ENCODE results near the gene TTLL11. TPM values are rescaled to one million over a fixed set of nuclear protein-coding genes. Genes with fewer than 3 reads are reported as not detected.

The TTLL11 gene
- polyA plus RNA-seq, 3 donors from 2014 or later = 3.1 to 8.3 (median 5.6) TPM

- no peak for DNase-seq
- H3K27ac Mint-ChIP-seq = no peak overlapping the region
- peaks cover 0 to 9% (median 4%) of the 10 kb centered on the region in 3 donors for H3K27me3 Mint-ChIP-seq (ENCODE audit: low read depth in 3 of 3)
- peaks cover 0 to 5% (median 0%) of the 10 kb centered on the region in 3 donors for H3K36me3 Mint-ChIP-seq
- H3K4me3 Mint-ChIP-seq = peak overlapping the region in 3 of 5 donors; percentile 86 to 94 (median 91)
- peaks cover 41 to 58% of the 10 kb centered on the region in 2 donors for H3K4me1 Mint-ChIP-seq
- H3K9me3 Mint-ChIP-seq = no peaks in the 10 kb centered on the region
These were observed 2.1 kb downstream of the TTLL11 start for GRCh38 chr9:122090981-122091380.

- peaks cover 0 to 5% (median 0%) of the 10 kb centered on the region in 3 donors for H3K36me3 Mint-ChIP-seq
- H3K27me3 Mint-ChIP-seq (ENCODE audit: low read depth in 3 of 3) = peaks cover 0 to 9% (median 4%) of the 10 kb centered on the region in 3 donors
- DNase-seq = no peak
- H3K27ac Mint-ChIP-seq = no peak overlapping the region
- peaks cover 39 to 56% of the 10 kb centered on the region in 2 donors for H3K4me1 Mint-ChIP-seq
- H3K4me3 Mint-ChIP-seq = peak overlapping the region in 3 of 5 donors; percentile 12 to 18 (median 14)
- H3K9me3 Mint-ChIP-seq = no peaks in the 10 kb centered on the region
These were observed 2.7 kb downstream of the TTLL11 start for GRCh38 chr9:122090287-122090883.

- H3K4me3 Mint-ChIP-seq = no peak overlapping the region
- H3K27ac Mint-ChIP-seq = no peak overlapping the region
- no peak for DNase-seq
- H3K4me1 Mint-ChIP-seq = peaks cover 29 to 43% of the 10 kb centered on the region in 2 donors
- peaks cover 0 to 5% (median 0%) of the 10 kb centered on the region in 3 donors for H3K36me3 Mint-ChIP-seq
- peaks cover 0 to 9% (median 3%) of the 10 kb centered on the region in 3 donors for H3K27me3 Mint-ChIP-seq (ENCODE audit: low read depth in 3 of 3)
- no peaks in the 10 kb centered on the region for H3K9me3 Mint-ChIP-seq
These were observed 4.0 kb downstream of the TTLL11 start for GRCh38 chr9:122088880-122089706.

- no peaks in the 10 kb centered on the region for H3K9me3 Mint-ChIP-seq
- no peak overlapping the region for H3K27ac Mint-ChIP-seq
- H3K4me1 Mint-ChIP-seq = peaks cover 21 to 34% of the 10 kb centered on the region in 2 donors
- peaks cover 0 to 7% (median 0%) of the 10 kb centered on the region in 3 donors for H3K27me3 Mint-ChIP-seq (ENCODE audit: low read depth in 3 of 3)
- no peak overlapping the region for H3K4me3 Mint-ChIP-seq
- no peak for DNase-seq
- peaks cover 0 to 5% (median 0%) of the 10 kb centered on the region in 3 donors for H3K36me3 Mint-ChIP-seq
These were observed 5.5 kb downstream of the TTLL11 start for GRCh38 chr9:122087406-122088200.

- no peak for DNase-seq
- Mint-ChIP-seq H3K9me3 (no peaks in the 10 kb centered on the region), H3K4me3 (no peak overlapping the region), H3K36me3 (peaks cover 0 to 5% (median 0%) of the 10 kb centered on the region in 3 donors), H3K27me3 (ENCODE audit: low read depth in 3 of 3) (peaks cover 0 to 3% (median 0%) of the 10 kb centered on the region in 3 donors), H3K27ac (no peak overlapping the region), H3K4me1 (peaks cover 16 to 27% of the 10 kb centered on the region in 2 donors)
These were observed 6.2 kb downstream of the TTLL11 start for GRCh38 chr9:122086873-122087272.

- H3K4me1 Mint-ChIP-seq = peaks cover 2 to 11% of the 10 kb centered on the region in 2 donors
- no peak for DNase-seq
- no peak overlapping the region for H3K27ac Mint-ChIP-seq
- no peaks in the 10 kb centered on the region for H3K9me3 Mint-ChIP-seq
- H3K27me3 Mint-ChIP-seq (ENCODE audit: low read depth in 3 of 3) = no peaks in the 10 kb centered on the region
- peaks cover 0 to under 1% (median 0%) of the 10 kb centered on the region in 3 donors for H3K36me3 Mint-ChIP-seq
- H3K4me3 Mint-ChIP-seq = no peak overlapping the region
These were observed 7.8 kb downstream of the TTLL11 start for GRCh38 chr9:122085260-122085659.

GRCh38 chr9:122084026-122084675 lies 9.0 kb downstream of the TTLL11 start:
- Mint-ChIP-seq H3K9me3 (no peaks in the 10 kb centered on the region), H3K27me3 (ENCODE audit: low read depth in 3 of 3) (no peaks in the 10 kb centered on the region)
- DNase-seq = no peak

GRCh38 chr9:122080986-122081385 lies 12.1 kb downstream of the TTLL11 start:
- Mint-ChIP-seq H3K4me3 (no peak overlapping the region), H3K36me3 (peaks cover 0 to 12% (median 4%) of the 10 kb centered on the region in 3 donors), H3K4me1 (no peaks in the 10 kb centered on the region), H3K9me3 (peaks cover 1 to 9% (median 5%) of the 10 kb centered on the region in 6 donors), H3K27ac (no peak overlapping the region), H3K27me3 (ENCODE audit: low read depth in 3 of 3) (no peaks in the 10 kb centered on the region)
- no peak for DNase-seq

More at GRCh38 chr9:122084026-122084675, 9.0 kb downstream of the TTLL11 start:
- Mint-ChIP-seq H3K4me3 (no peak overlapping the region), H3K36me3 (no peaks in the 10 kb centered on the region), H3K27ac (no peak overlapping the region), H3K4me1 (peaks cover 0 to 7% of the 10 kb centered on the region in 2 donors)

- peaks cover 1 to 9% (median 5%) of the 10 kb centered on the region in 6 donors for H3K9me3 Mint-ChIP-seq
- DNase-seq = no peak
- H3K27me3 Mint-ChIP-seq (ENCODE audit: low read depth in 3 of 3) = no peaks in the 10 kb centered on the region
- H3K4me1 Mint-ChIP-seq = no peaks in the 10 kb centered on the region
- H3K27ac Mint-ChIP-seq = no peak overlapping the region
- peaks cover 0 to 12% (median 4%) of the 10 kb centered on the region in 3 donors for H3K36me3 Mint-ChIP-seq
- H3K4me3 Mint-ChIP-seq = no peak overlapping the region
These were observed 14.6 kb downstream of the TTLL11 start for GRCh38 chr9:122078557-122078956.

- Mint-ChIP-seq H3K27ac (peak overlapping the region in 1 of 6 donors; percentile 14), H3K4me1 (peaks cover 0 to 4% of the 10 kb centered on the region in 2 donors), H3K27me3 (ENCODE audit: low read depth in 3 of 3) (peaks cover 0 to 2% (median 0%) of the 10 kb centered on the region in 3 donors), H3K4me3 (no peak overlapping the region), H3K9me3 (peaks cover 1 to 9% (median 5%) of the 10 kb centered on the region in 6 donors), H3K36me3 (peaks cover 0 to 12% (median 4%) of the 10 kb centered on the region in 3 donors)
- no peak for DNase-seq
These were observed 16.3 kb downstream of the TTLL11 start for GRCh38 chr9:122076773-122077172.

- Mint-ChIP-seq H3K4me3 (no peak overlapping the region), H3K4me1 (peaks cover 0 to 4% of the 10 kb centered on the region in 2 donors), H3K9me3 (peaks cover 1 to 9% (median 5%) of the 10 kb centered on the region in 6 donors), H3K36me3 (peaks cover 0 to 12% (median 4%) of the 10 kb centered on the region in 3 donors), H3K27ac (no peak overlapping the region), H3K27me3 (ENCODE audit: low read depth in 3 of 3) (peaks cover 0 to 2% (median 0%) of the 10 kb centered on the region in 3 donors)
- DNase-seq = no peak
These were observed 17.0 kb downstream of the TTLL11 start for GRCh38 chr9:122076117-122076516.

GRCh38 chr9:122075135-122076030 lies 17.7 kb downstream of the TTLL11 start:
- Mint-ChIP-seq H3K4me1 (peaks cover 0 to 4% of the 10 kb centered on the region in 2 donors), H3K27ac (no peak overlapping the region), H3K36me3 (peaks cover 0 to 12% (median 4%) of the 10 kb centered on the region in 3 donors), H3K27me3 (ENCODE audit: low read depth in 3 of 3) (peaks cover 0 to 2% (median 2%) of the 10 kb centered on the region in 3 donors), H3K9me3 (peaks cover 1 to 9% (median 5%) of the 10 kb centered on the region in 6 donors), H3K4me3 (no peak overlapping the region)
- no peak for DNase-seq

Data from immature natural killer cell (primary cell).